ENCODE data around the gene HIP1R. TPM values are rescaled to one million over a fixed set of nuclear protein-coding genes. Genes with fewer than 3 reads are reported as not detected.
A peak's percentile ranks its signal among the peaks of the same experiment; 100 is the strongest.
"Not testable (repeated sequence)": the region's sequence is repeated elsewhere in the genome, so short reads cannot be mapped to it uniquely, and the experiment has no call there.

Gene HIP1R
- total and polyA plus RNA-seq, 8 donors, result 52.1 to 395 (median 89.8) TPM

- H3K9me3 ChIP-seq, result no peaks in the 10 kb centered on the region
- no peak for TF ChIP-seq EP300 (IDR thresholded peaks at IDR 0.05)
- TF ChIP-seq CTCF (IDR thresholded peaks at IDR 0.05), result no peak
- no peak for TF ChIP-seq POLR2A (IDR thresholded peaks at IDR 0.05)
- TF ChIP-seq POLR2AphosphoS5 (IDR thresholded peaks at IDR 0.05), result no peak
- no peak overlapping the region for H3K4me3 ChIP-seq
- DNase-seq, result peak in 1 of 2 donors; percentile 36
- intact Hi-C loops (cut with DNase I; ENCODE audit: low total_unique reads), result loop anchor here (10.0 kb wide), 1 partner anchor 55 kb away; no protein-coding TSS in a partner anchor
- no peaks in the 10 kb centered on the region for H3K36me3 ChIP-seq
- no peaks in the 10 kb centered on the region for H3K27me3 ChIP-seq
- H3K27ac ChIP-seq, result no peak overlapping the region
- H3K4me1 ChIP-seq, result peaks cover 3 to 14% (median 5%) of the 10 kb centered on the region in 4 donors
- WGBS, 5 donors, result 78 to 89% (median 84%) methylated on average over 12 to 13 of the region's 13 CpGs
Observed at GRCh38 chr12:122799641-122800243, 35.5 kb upstream of the HIP1R start.

GRCh38 chr12:122803937-122804336, 31.3 kb upstream of the HIP1R start:
- WGBS, 5 donors, result 29 to 44% (median 34%) methylated on average over 7 of the region's 7 CpGs
- Histone ChIP-seq H3K4me1 (peaks cover 0 to 6% (median 4%) of the 10 kb centered on the region in 4 donors), H3K27ac (peak overlapping the region; percentile 60 to 72 (median 67)), H3K36me3 (no peaks in the 10 kb centered on the region), H3K27me3 (no peaks in the 10 kb centered on the region), H3K4me3 (no peak overlapping the region), H3K9me3 (no peaks in the 10 kb centered on the region)
- intact Hi-C loops (cut with DNase I; ENCODE audit: low total_unique reads), result no loop called here
- TF ChIP-seq EP300 (IDR thresholded peaks at IDR 0.05) (no peak), CTCF (IDR thresholded peaks at IDR 0.05) (no peak), POLR2AphosphoS5 (IDR thresholded peaks at IDR 0.05) (no peak), POLR2A (IDR thresholded peaks at IDR 0.05) (no peak)
- DNase-seq, result peak in 1 of 2 donors; percentile 58

GRCh38 chr12:122804957-122805356, 30.3 kb upstream of the HIP1R start:
- WGBS, 5 donors, result 89 to 98% (median 93%) methylated on average over 9 of the region's 9 CpGs
- DNase-seq; intact Hi-C loops (cut with DNase I; ENCODE audit: low total_unique reads); H3K4me3 ChIP-seq; H3K4me1 ChIP-seq; H3K27me3 ChIP-seq; H3K27ac ChIP-seq; H3K36me3 ChIP-seq; H3K9me3 ChIP-seq: not testable (repeated sequence)

GRCh38 chr12:122807651-122808050, 27.6 kb upstream of the HIP1R start:
- intact Hi-C loops (cut with DNase I; ENCODE audit: low total_unique reads), result no loop called here
- Histone ChIP-seq H3K4me3 (no peak overlapping the region), H3K9me3 (no peaks in the 10 kb centered on the region), H3K36me3 (no peaks in the 10 kb centered on the region), H3K4me1 (peaks cover 0 to 6% (median 4%) of the 10 kb centered on the region in 4 donors), H3K27ac (no peak overlapping the region), H3K27me3 (no peaks in the 10 kb centered on the region)
- WGBS, 5 donors, result 77 to 92% (median 89%) methylated on average over 1 of the region's 1 CpG
- DNase-seq, result no peak
- TF ChIP-seq POLR2A (IDR thresholded peaks at IDR 0.05), result no peak
- TF ChIP-seq POLR2AphosphoS5 (IDR thresholded peaks at IDR 0.05), result no peak
- TF ChIP-seq CTCF (IDR thresholded peaks at IDR 0.05), result no peak
- no peak for TF ChIP-seq EP300 (IDR thresholded peaks at IDR 0.05)

GRCh38 chr12:122811777-122812176, 23.5 kb upstream of the HIP1R start:
- Histone ChIP-seq H3K27me3 (no peaks in the 10 kb centered on the region), H3K4me1 (peaks cover 0 to 5% (median 0%) of the 10 kb centered on the region in 4 donors), H3K9me3 (no peaks in the 10 kb centered on the region), H3K4me3 (no peak overlapping the region), H3K36me3 (no peaks in the 10 kb centered on the region), H3K27ac (no peak overlapping the region)
- TF ChIP-seq EP300 (IDR thresholded peaks at IDR 0.05) (no peak), POLR2AphosphoS5 (IDR thresholded peaks at IDR 0.05) (no peak), POLR2A (IDR thresholded peaks at IDR 0.05) (no peak), CTCF (IDR thresholded peaks at IDR 0.05) (no peak)
- intact Hi-C loops (cut with DNase I; ENCODE audit: low total_unique reads), result no loop called here
- no peak for DNase-seq
- WGBS, 5 donors, result 60 to 66% (median 63%) methylated on average over 3 of the region's 3 CpGs
